M059J (cell line): ENCODE data around the gene CD52. TPM values are rescaled to one million over a fixed set of nuclear protein-coding genes. Genes with fewer than 3 reads are reported as not detected.

Experiments used
- DNase-seq: peaks from one replicate; pipeline ENCODE4 v3.0.0-alpha.2; 2012; ENCODE audit warnings: low read depth
- total RNA-seq: library from RNA; depleted of rRNA; stranded (reverse); fragments of >200 nt; shearing (Covaris generic); gene quantifications from 2 replicates; pipeline ENCODE4 v1.2.3, GENCODE V29; 2014; rRNA removed

CD52 gene
- total RNA-seq, 1 experiment from 2014 or later, result not detected

- DNase-seq, result no peak
These were observed 37.2 kb downstream of the CD52 start for GRCh38 chr1:26354972-26355371.

GRCh38 chr1:26356106-26356505, 38.3 kb downstream of the CD52 start:
- DNase-seq, result no peak

- no peak for DNase-seq
These were observed 39.4 kb downstream of the CD52 start for GRCh38 chr1:26357121-26357602.

- peak; percentile 46 for DNase-seq
These were observed 40.9 kb downstream of the CD52 start for GRCh38 chr1:26358411-26359384.

GRCh38 chr1:26359981-26360806, 42.4 kb downstream of the CD52 start:
- no peak for DNase-seq

GRCh38 chr1:26360807-26361604, 43.2 kb downstream of the CD52 start:
- DNase-seq, result no peak

GRCh38 chr1:26361605-26362122, 43.9 kb downstream of the CD52 start:
- DNase-seq, result no peak

GRCh38 chr1:26362331-26362730, 44.6 kb downstream of the CD52 start:
- no peak for DNase-seq

GRCh38 chr1:26363549-26364448, 46.0 kb downstream of the CD52 start:
- DNase-seq, result peak; percentile 76

- DNase-seq, result no peak
These were observed 47.2 kb downstream of the CD52 start for GRCh38 chr1:26364956-26365355.

- no peak for DNase-seq
These were observed 49.7 kb downstream of the CD52 start for GRCh38 chr1:26367441-26367840.

- no peak for DNase-seq
These were observed 50.2 kb downstream of the CD52 start for GRCh38 chr1:26368006-26368405.

- no peak for DNase-seq
These were observed 50.7 kb downstream of the CD52 start for GRCh38 chr1:26368486-26368885.

Other genes starting within 250 kb of the CD52 start
- 9.0 and 9.3 TPM in 2 replicates for gene PDIK1L, start 206.1 kb upstream of the CD52 start, total RNA-seq
- gene FAM110D, start 158.9 kb upstream of the CD52 start, total RNA-seq, result not detected in 2 replicates
- gene C1orf232, start 149.0 kb upstream of the CD52 start, total RNA-seq, result not detected in 2 replicates
- 22.4 and 23.0 TPM in 2 replicates for gene ZNF593, start 148.1 kb upstream of the CD52 start, total RNA-seq
- gene ZNF593OS, start 146.1 kb upstream of the CD52 start, total RNA-seq, result not detected in 2 replicates
- gene CNKSR1, start 140.5 kb upstream of the CD52 start, total RNA-seq, result 0.49 TPM in 1 of 2 replicates, not detected in the other
- gene CATSPER4, start 127.4 kb upstream of the CD52 start, total RNA-seq, result not detected in 2 replicates
- 28.6 and 43.0 TPM in 2 replicates for gene CEP85, start 83.8 kb upstream of the CD52 start, total RNA-seq
- 268 and 302 TPM in 2 replicates for gene SH3BGRL3, start 37.9 kb upstream of the CD52 start, total RNA-seq
- gene UBXN11, start 11.3 kb upstream of the CD52 start, total RNA-seq, result 4.1 and 7.3 TPM in 2 replicates
- 0.42 and 2.0 TPM in 2 replicates for gene CRYBG2, start 36.2 kb downstream of the CD52 start, total RNA-seq
- gene ZNF683, start 54.8 kb downstream of the CD52 start, total RNA-seq, result not detected in 2 replicates
- not detected in 2 replicates for gene LIN28A, start 92.9 kb downstream of the CD52 start, total RNA-seq
- gene DHDDS, start 114.4 kb downstream of the CD52 start, total RNA-seq, result 58.0 and 62.5 TPM in 2 replicates
- 1,156 and 1,189 TPM in 2 replicates for gene HMGN2, start 154.5 kb downstream of the CD52 start, total RNA-seq
- 24.8 and 34.2 TPM in 2 replicates for gene RPS6KA1, start 211.8 kb downstream of the CD52 start, total RNA-seq